WI38 (cell line): ENCODE results near the gene ZCCHC4.

ENCODE experiments used
- H3K4me3 ChIP-seq: 2 replicates; pipeline ENCODE4 v1.5.1; 2011; ENCODE audit warnings: low read depth, mild to moderate bottlenecking, control low read depth, low read length
- CTCF ChIP-seq: IDR thresholded peaks from 2 replicates; pipeline ENCODE4 v1.5.1; 2012; ENCODE audit warnings: low read depth, mild to moderate bottlenecking, control low read depth, low read length

Gene ZCCHC4

GRCh38 chr4:25291158-25291733, 21.3 kb upstream of the ZCCHC4 start:
- H3K4me3 ChIP-seq = no peak overlapping the region
- TF ChIP-seq CTCF = no peak

GRCh38 chr4:25297528-25298242, 14.9 kb upstream of the ZCCHC4 start:
- no peak for TF ChIP-seq CTCF
- no peak overlapping the region for H3K4me3 ChIP-seq

- no peak for TF ChIP-seq CTCF
- H3K4me3 ChIP-seq = no peak overlapping the region
Measured at GRCh38 chr4:25299476-25300203, 12.9 kb upstream of the ZCCHC4 start.

GRCh38 chr4:25301471-25301870, 11.1 kb upstream of the ZCCHC4 start:
- no peak overlapping the region for H3K4me3 ChIP-seq
- TF ChIP-seq CTCF = no peak

GRCh38 chr4:25302626-25303025, 9.9 kb upstream of the ZCCHC4 start:
- no peak overlapping the region for H3K4me3 ChIP-seq

GRCh38 chr4:25303578-25303977, 9.0 kb upstream of the ZCCHC4 start:
- no peak overlapping the region for H3K4me3 ChIP-seq
- no peak for TF ChIP-seq CTCF

More at GRCh38 chr4:25302626-25303025, 9.9 kb upstream of the ZCCHC4 start:
- TF ChIP-seq CTCF = no peak
